WTC11 (cell line): ENCODE results near the gene TMEM131L. TPM values are rescaled to one million over a fixed set of nuclear protein-coding genes. Genes with fewer than 3 reads are reported as not detected.

Experiments used
- ATAC-seq: fragments of 200-7000 bp; cut with Tn5 transposase; 2 replicates; pipeline ENCODE4 v1.10.0; 2021; ENCODE audit warnings: mild to moderate bottlenecking, moderate library complexity
- CTCF ChIA-PET: fragments of 300-600 bp; sonication (Branson Sonifier 250); formaldehyde crosslinking; loops from one replicate; lab custom pipeline; 2021; ENCODE audit warnings: antibody characterized with exemption; lab: Charles Lee
- POLR2A ChIA-PET: fragments of 350-600 bp; sonication (Branson Sonifier 250); formaldehyde crosslinking; loops from one replicate; lab custom pipeline; 2021; ENCODE audit warnings: antibody characterized with exemption; lab: Charles Lee
- DNase-seq: peaks from one replicate; pipeline ENCODE4 v3.0.0; 2021; ENCODE audit warnings: low spot score
- H3K27ac Mint-ChIP-seq: 2 replicates; pipeline ENCODE4 v1.8.0; 2021; ENCODE audit warnings: mixed read lengths
- H3K27me3 Mint-ChIP-seq: 2 replicates; pipeline ENCODE4 v1.8.0; 2021; ENCODE audit warnings: low read depth, mild to moderate bottlenecking, moderate library complexity, mixed read lengths
- H3K36me3 Mint-ChIP-seq: 2 replicates; pipeline ENCODE4 v1.8.0; 2021; ENCODE audit warnings: mixed read lengths
- H3K4me1 Mint-ChIP-seq: 2 replicates; pipeline ENCODE4 v1.8.0; 2022; ENCODE audit warnings: mixed read lengths
- H3K4me3 Mint-ChIP-seq: 2 replicates; pipeline ENCODE4 v1.8.0; 2021; ENCODE audit warnings: mild to moderate bottlenecking, moderate library complexity, mixed read lengths
- H3K9me3 Mint-ChIP-seq: 2 replicates; pipeline ENCODE4 v1.8.0; 2021; ENCODE audit warnings: mixed read lengths
- ATF1 ChIP-seq: sonication (generic); formaldehyde crosslinking; IDR thresholded peaks from 2 replicates; pipeline ENCODE4 v1.8.1; 2023; ENCODE audit warnings: mild to moderate bottlenecking, moderate library complexity, missing genetic modification reagents
- ETV6 ChIP-seq: sonication (generic); formaldehyde crosslinking; IDR thresholded peaks from 2 replicates; pipeline ENCODE4 v1.8.1; 2022; ENCODE audit warnings: mild to moderate bottlenecking, missing genetic modification reagents
- GABPB1 ChIP-seq: sonication (generic); formaldehyde crosslinking; IDR thresholded peaks from 2 replicates; pipeline ENCODE4 v1.8.1; 2023; ENCODE audit warnings: mild to moderate bottlenecking, missing genetic modification reagents
- HMGA2 ChIP-seq: fragments of 250-450 bp; sonication (Bioruptor Pico); IDR thresholded peaks from 2 replicates; pipeline ENCODE4 v1.4.0; 2021; ENCODE audit warnings: mild to moderate bottlenecking, moderate library complexity
- OVOL2 ChIP-seq: fragments of 250-450 bp; sonication (Bioruptor Pico); IDR thresholded peaks from 2 replicates; pipeline ENCODE4 v1.9.0; 2021; ENCODE audit warnings: mild to moderate bottlenecking, borderline replicate concordance
- PRRX2 ChIP-seq: fragments of 250-450 bp; sonication (Bioruptor Pico); IDR thresholded peaks from 2 replicates; pipeline ENCODE4 v1.8.0; 2021; ENCODE audit warnings: mild to moderate bottlenecking
- SMAD3 ChIP-seq: sonication (generic); formaldehyde crosslinking; IDR thresholded peaks from 2 replicates; pipeline ENCODE4 v1.8.0; 2022; ENCODE audit warnings: missing genetic modification reagents, mild to moderate bottlenecking, borderline replicate concordance
- SMAD4 ChIP-seq: sonication (generic); formaldehyde crosslinking; IDR thresholded peaks from 2 replicates; pipeline ENCODE4 v1.8.0; 2022; ENCODE audit warnings: mild to moderate bottlenecking, missing genetic modification reagents
- TEAD1 ChIP-seq: sonication (generic); formaldehyde crosslinking; IDR thresholded peaks from 2 replicates; pipeline ENCODE4 v1.8.0; 2022; ENCODE audit warnings: mild to moderate bottlenecking, missing genetic modification reagents
- ZNF219 ChIP-seq: sonication (generic); formaldehyde crosslinking; IDR thresholded peaks from 2 replicates; pipeline ENCODE4 v1.8.0; 2023; ENCODE audit warnings: missing genetic modification reagents, mild to moderate bottlenecking, borderline replicate concordance
- ZNF232 ChIP-seq: sonication (generic); formaldehyde crosslinking; IDR thresholded peaks from 2 replicates; pipeline ENCODE4 v1.8.0; 2022; ENCODE audit warnings: mild to moderate bottlenecking, missing genetic modification reagents
- ZNF416 ChIP-seq: fragments of 250-450 bp; sonication (Bioruptor Pico); IDR thresholded peaks from 2 replicates; pipeline ENCODE4 v1.9.0; 2021; ENCODE audit warnings: mild to moderate bottlenecking, inconsistent platforms
- total RNA-seq: library from RNA; stranded (reverse); gene quantifications from 3 replicates; pipeline ENCODE4 v1.2.3, GENCODE V29; 2021
- TF ChIP-seq, protein P1 (sequence below): sonication (generic); formaldehyde crosslinking; conservative IDR thresholded peaks from 2 replicates; pipeline ENCODE4 v1.8.1; 2022; ENCODE audit warnings: mild to moderate bottlenecking, missing genetic modification reagents
- TF ChIP-seq, protein P2 (sequence below): sonication (generic); formaldehyde crosslinking; IDR thresholded peaks from 2 replicates; pipeline ENCODE4 v1.8.1; 2022; ENCODE audit warnings: missing genetic modification reagents, borderline replicate concordance
- TF ChIP-seq, protein P3 (sequence below): sonication (generic); formaldehyde crosslinking; IDR thresholded peaks from 2 replicates; pipeline ENCODE4 v1.8.0; 2022; ENCODE audit warnings: mild to moderate bottlenecking, missing genetic modification reagents
- TF ChIP-seq, protein P4 (sequence below): sonication (generic); formaldehyde crosslinking; IDR thresholded peaks from 2 replicates; pipeline ENCODE4 v1.8.0; 2023; ENCODE audit warnings: mild to moderate bottlenecking, missing genetic modification reagents
- TF ChIP-seq, protein P5 (sequence below): sonication (generic); formaldehyde crosslinking; IDR thresholded peaks from 2 replicates; pipeline ENCODE4 v1.8.0; 2022; ENCODE audit warnings: missing genetic modification reagents
- TF ChIP-seq, protein P6 (sequence below): sonication (generic); formaldehyde crosslinking; conservative IDR thresholded peaks from 2 replicates; pipeline ENCODE4 v1.8.1; 2023; ENCODE audit warnings: mild to moderate bottlenecking, low read depth, missing genetic modification reagents, moderate library complexity
- TF ChIP-seq, protein P7 (sequence below): sonication (generic); formaldehyde crosslinking; IDR thresholded peaks from 2 replicates; pipeline ENCODE4 v1.8.1; 2023; ENCODE audit warnings: mild to moderate bottlenecking, missing genetic modification reagents

TMEM131L gene
- total RNA-seq, 1 experiment from 2014 or later: 26.7 TPM

DNA sequence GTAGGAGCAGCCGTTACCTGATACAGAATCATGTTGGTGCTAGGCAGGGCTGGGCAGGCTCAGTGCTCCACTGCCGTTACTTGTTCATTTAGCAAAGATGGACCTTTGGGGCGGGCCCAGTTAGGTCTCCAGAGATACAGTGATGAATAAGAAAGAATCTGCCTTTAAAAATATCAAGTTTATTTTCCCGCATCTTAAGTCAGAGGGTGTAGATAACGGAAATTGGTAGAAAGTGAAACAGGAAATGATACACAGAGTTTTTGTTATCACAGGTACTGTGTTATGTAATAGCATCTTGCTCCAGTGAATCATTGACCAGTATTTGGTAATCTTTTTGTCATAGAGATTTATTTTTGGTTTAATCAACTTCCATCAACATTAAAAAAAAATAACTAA lies 5.5 kb downstream of the TMEM131L start:
- TF ChIP-seq, protein P1, sequence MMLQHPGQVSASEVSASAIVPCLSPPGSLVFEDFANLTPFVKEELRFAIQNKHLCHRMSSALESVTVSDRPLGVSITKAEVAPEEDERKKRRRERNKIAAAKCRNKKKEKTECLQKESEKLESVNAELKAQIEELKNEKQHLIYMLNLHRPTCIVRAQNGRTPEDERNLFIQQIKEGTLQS (CRISPR knock-in tag): no peak
- no peak for TF ChIP-seq ATF1 (CRISPR knock-in tag)
- TF ChIP-seq, protein P2, sequence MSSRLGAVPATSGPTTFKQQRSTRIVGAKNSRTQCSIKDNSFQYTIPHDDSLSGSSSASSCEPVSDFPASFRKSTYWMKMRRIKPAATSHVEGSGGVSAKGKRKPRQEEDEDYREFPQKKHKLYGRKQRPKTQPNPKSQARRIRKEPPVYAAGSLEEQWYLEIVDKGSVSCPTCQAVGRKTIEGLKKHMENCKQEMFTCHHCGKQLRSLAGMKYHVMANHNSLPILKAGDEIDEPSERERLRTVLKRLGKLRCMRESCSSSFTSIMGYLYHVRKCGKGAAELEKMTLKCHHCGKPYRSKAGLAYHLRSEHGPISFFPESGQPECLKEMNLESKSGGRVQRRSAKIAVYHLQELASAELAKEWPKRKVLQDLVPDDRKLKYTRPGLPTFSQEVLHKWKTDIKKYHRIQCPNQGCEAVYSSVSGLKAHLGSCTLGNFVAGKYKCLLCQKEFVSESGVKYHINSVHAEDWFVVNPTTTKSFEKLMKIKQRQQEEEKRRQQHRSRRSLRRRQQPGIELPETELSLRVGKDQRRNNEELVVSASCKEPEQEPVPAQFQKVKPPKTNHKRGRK (CRISPR knock-in tag): no peak
- TF ChIP-seq SMAD3 (CRISPR knock-in tag): no peak
- no peak for TF ChIP-seq HMGA2 (CRISPR knock-in tag)
- TF ChIP-seq ZNF416: no peak
- TF ChIP-seq PRRX2 (CRISPR knock-in tag): no peak
- Mint-ChIP-seq H3K27ac (no peak overlapping the region), H3K4me3 (no peak overlapping the region), H3K27me3 (no peaks in the 10 kb centered on the region), H3K9me3 (no peaks in the 10 kb centered on the region), H3K4me1 (peaks cover 18% of the 10 kb centered on the region), H3K36me3 (peaks cover 13% of the 10 kb centered on the region)
- no peak for ATAC-seq
- no peak for DNase-seq
- ChIA-PET CTCF (no interaction called here), POLR2A (no interaction called here)

DNA sequence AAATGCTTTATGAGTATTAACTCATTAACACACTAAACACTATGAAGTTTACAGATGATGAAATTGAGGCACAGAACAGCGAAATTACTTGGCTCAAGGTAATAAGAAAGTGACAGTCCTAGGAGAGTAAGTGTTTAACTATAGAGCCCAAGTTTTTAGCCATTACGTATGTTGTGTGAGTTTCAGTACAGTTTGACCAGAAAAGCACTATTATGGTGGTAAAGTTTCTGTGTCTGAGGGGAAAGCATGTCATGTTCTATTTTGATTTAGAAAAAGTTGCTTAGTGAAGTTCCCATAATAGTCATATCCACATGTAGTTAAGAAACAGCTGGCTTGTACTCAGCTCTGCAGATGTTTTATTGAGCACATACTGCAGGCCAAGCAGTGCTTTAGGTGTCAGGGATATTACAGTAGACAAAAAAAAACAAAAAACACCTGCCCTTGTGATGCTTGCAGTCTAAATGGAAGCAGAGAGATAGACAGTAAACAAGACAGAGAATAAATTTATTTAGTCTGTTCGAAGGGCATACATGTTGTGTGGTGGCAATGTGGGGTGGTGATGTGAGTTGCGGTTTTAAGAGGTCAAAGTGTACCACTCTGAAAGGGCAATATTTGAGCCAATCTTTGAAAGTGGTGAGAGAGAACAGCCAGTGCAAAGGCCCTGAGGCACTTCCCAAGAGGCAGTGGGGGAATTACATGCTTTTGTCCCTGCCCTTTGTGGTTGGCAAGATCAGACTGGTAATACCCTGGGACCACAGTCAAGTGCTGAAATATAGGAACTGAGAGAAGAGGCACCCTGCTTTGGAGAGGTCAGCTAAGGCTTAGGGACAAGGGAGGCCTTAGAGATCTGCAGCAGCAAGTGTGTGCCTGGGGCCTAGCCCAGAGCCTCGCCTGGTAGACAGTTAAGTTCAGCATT lies 6.2 kb downstream of the TMEM131L start:
- Mint-ChIP-seq H3K27me3 (no peaks in the 10 kb centered on the region), H3K9me3 (no peaks in the 10 kb centered on the region), H3K27ac (no peak overlapping the region), H3K4me3 (no peak overlapping the region), H3K36me3 (peaks cover 13% of the 10 kb centered on the region), H3K4me1 (peaks cover 23% of the 10 kb centered on the region)
- ChIA-PET POLR2A (no interaction called here), CTCF (no interaction called here)
- no peak for ATAC-seq
- no peak for DNase-seq
- no peak for TF ChIP-seq PRRX2 (CRISPR knock-in tag)
- TF ChIP-seq, protein P3, sequence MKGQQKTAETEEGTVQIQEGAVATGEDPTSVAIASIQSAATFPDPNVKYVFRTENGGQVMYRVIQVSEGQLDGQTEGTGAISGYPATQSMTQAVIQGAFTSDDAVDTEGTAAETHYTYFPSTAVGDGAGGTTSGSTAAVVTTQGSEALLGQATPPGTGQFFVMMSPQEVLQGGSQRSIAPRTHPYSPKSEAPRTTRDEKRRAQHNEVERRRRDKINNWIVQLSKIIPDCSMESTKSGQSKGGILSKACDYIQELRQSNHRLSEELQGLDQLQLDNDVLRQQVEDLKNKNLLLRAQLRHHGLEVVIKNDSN (CRISPR knock-in tag): no peak
- TF ChIP-seq, protein P4, sequence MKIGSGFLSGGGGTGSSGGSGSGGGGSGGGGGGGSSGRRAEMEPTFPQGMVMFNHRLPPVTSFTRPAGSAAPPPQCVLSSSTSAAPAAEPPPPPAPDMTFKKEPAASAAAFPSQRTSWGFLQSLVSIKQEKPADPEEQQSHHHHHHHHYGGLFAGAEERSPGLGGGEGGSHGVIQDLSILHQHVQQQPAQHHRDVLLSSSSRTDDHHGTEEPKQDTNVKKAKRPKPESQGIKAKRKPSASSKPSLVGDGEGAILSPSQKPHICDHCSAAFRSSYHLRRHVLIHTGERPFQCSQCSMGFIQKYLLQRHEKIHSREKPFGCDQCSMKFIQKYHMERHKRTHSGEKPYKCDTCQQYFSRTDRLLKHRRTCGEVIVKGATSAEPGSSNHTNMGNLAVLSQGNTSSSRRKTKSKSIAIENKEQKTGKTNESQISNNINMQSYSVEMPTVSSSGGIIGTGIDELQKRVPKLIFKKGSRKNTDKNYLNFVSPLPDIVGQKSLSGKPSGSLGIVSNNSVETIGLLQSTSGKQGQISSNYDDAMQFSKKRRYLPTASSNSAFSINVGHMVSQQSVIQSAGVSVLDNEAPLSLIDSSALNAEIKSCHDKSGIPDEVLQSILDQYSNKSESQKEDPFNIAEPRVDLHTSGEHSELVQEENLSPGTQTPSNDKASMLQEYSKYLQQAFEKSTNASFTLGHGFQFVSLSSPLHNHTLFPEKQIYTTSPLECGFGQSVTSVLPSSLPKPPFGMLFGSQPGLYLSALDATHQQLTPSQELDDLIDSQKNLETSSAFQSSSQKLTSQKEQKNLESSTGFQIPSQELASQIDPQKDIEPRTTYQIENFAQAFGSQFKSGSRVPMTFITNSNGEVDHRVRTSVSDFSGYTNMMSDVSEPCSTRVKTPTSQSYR (CRISPR knock-in tag): no peak
- TF ChIP-seq, protein P5, sequence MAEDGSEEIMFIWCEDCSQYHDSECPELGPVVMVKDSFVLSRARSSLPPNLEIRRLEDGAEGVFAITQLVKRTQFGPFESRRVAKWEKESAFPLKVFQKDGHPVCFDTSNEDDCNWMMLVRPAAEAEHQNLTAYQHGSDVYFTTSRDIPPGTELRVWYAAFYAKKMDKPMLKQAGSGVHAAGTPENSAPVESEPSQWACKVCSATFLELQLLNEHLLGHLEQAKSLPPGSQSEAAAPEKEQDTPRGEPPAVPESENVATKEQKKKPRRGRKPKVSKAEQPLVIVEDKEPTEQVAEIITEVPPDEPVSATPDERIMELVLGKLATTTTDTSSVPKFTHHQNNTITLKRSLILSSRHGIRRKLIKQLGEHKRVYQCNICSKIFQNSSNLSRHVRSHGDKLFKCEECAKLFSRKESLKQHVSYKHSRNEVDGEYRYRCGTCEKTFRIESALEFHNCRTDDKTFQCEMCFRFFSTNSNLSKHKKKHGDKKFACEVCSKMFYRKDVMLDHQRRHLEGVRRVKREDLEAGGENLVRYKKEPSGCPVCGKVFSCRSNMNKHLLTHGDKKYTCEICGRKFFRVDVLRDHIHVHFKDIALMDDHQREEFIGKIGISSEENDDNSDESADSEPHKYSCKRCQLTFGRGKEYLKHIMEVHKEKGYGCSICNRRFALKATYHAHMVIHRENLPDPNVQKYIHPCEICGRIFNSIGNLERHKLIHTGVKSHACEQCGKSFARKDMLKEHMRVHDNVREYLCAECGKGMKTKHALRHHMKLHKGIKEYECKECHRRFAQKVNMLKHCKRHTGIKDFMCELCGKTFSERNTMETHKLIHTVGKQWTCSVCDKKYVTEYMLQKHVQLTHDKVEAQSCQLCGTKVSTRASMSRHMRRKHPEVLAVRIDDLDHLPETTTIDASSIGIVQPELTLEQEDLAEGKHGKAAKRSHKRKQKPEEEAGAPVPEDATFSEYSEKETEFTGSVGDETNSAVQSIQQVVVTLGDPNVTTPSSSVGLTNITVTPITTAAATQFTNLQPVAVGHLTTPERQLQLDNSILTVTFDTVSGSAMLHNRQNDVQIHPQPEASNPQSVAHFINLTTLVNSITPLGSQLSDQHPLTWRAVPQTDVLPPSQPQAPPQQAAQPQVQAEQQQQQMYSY (CRISPR knock-in tag): no peak
- TF ChIP-seq, protein P6, sequence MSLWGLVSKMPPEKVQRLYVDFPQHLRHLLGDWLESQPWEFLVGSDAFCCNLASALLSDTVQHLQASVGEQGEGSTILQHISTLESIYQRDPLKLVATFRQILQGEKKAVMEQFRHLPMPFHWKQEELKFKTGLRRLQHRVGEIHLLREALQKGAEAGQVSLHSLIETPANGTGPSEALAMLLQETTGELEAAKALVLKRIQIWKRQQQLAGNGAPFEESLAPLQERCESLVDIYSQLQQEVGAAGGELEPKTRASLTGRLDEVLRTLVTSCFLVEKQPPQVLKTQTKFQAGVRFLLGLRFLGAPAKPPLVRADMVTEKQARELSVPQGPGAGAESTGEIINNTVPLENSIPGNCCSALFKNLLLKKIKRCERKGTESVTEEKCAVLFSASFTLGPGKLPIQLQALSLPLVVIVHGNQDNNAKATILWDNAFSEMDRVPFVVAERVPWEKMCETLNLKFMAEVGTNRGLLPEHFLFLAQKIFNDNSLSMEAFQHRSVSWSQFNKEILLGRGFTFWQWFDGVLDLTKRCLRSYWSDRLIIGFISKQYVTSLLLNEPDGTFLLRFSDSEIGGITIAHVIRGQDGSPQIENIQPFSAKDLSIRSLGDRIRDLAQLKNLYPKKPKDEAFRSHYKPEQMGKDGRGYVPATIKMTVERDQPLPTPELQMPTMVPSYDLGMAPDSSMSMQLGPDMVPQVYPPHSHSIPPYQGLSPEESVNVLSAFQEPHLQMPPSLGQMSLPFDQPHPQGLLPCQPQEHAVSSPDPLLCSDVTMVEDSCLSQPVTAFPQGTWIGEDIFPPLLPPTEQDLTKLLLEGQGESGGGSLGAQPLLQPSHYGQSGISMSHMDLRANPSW: no peak
- TF ChIP-seq OVOL2: no peak
- no peak for TF ChIP-seq TEAD1
- no peak for TF ChIP-seq ZNF232 (CRISPR knock-in tag)
- TF ChIP-seq, protein P7, sequence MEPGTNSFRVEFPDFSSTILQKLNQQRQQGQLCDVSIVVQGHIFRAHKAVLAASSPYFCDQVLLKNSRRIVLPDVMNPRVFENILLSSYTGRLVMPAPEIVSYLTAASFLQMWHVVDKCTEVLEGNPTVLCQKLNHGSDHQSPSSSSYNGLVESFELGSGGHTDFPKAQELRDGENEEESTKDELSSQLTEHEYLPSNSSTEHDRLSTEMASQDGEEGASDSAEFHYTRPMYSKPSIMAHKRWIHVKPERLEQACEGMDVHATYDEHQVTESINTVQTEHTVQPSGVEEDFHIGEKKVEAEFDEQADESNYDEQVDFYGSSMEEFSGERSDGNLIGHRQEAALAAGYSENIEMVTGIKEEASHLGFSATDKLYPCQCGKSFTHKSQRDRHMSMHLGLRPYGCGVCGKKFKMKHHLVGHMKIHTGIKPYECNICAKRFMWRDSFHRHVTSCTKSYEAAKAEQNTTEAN (CRISPR knock-in tag): no peak
- TF ChIP-seq SMAD4 (CRISPR knock-in tag): no peak
- no peak for TF ChIP-seq ZNF219 (CRISPR knock-in tag)
- no peak for TF ChIP-seq ETV6 (CRISPR knock-in tag)
- TF ChIP-seq GABPB1 (CRISPR knock-in tag): no peak
